HG03064 (cell line): Measurements from ENCODE around the gene GSAP.
A peak's percentile ranks its signal among the peaks of the same experiment; 100 is the strongest.

Source experiments
- ATAC-seq: cut with Tn5 transposase; IDR thresholded peaks from one replicate; pipeline ENCODE4 v1.9.1; 2021; ENCODE audit warnings: low read depth; ENCODE audit not compliant: unreplicated experiment

GSAP gene

GRCh38 chr7:77331938-77332695 is 84.0 kb downstream of the GSAP start:
- ATAC-seq = peak; percentile 61

- ATAC-seq = peak; percentile 71
Measured at GRCh38 chr7:77330169-77330882, 85.8 kb downstream of the GSAP start.

GRCh38 chr7:77329466-77330168 is 86.5 kb downstream of the GSAP start:
- peak; percentile 7 for ATAC-seq

- ATAC-seq = no peak
Measured at GRCh38 chr7:77328669-77329068, 87.5 kb downstream of the GSAP start.

GRCh38 chr7:77327932-77328628 is 88.1 kb downstream of the GSAP start:
- no peak for ATAC-seq

- no peak for ATAC-seq
Measured at GRCh38 chr7:77327067-77327931, 88.8 kb downstream of the GSAP start.

- no peak for ATAC-seq
Measured at GRCh38 chr7:77326131-77326530, 90.0 kb downstream of the GSAP start.

- ATAC-seq = no peak
Measured at GRCh38 chr7:77321300-77321699, 94.8 kb downstream of the GSAP start.

- no peak for ATAC-seq
Measured at GRCh38 chr7:77320714-77321113, 95.4 kb downstream of the GSAP start.

- no peak for ATAC-seq
Measured at GRCh38 chr7:77320137-77320536, 96.0 kb downstream of the GSAP start.

GRCh38 chr7:77318019-77318418 is 98.1 kb downstream of the GSAP start:
- no peak for ATAC-seq

GRCh38 chr7:77316219-77316978 is 99.8 kb downstream of the GSAP start:
- no peak for ATAC-seq

- ATAC-seq = no peak
Measured at GRCh38 chr7:77315182-77315591, 101.0 kb downstream of the GSAP start.

GRCh38 chr7:77313876-77314480 is 102.2 kb downstream of the GSAP start:
- no peak for ATAC-seq

GRCh38 chr7:77313085-77313484 is 103.1 kb downstream of the GSAP start:
- no peak for ATAC-seq

GRCh38 chr7:77310982-77311381 is 105.2 kb downstream of the GSAP start:
- no peak for ATAC-seq

- ATAC-seq = no peak
Measured at GRCh38 chr7:77309714-77310220, 106.4 kb downstream of the GSAP start.

- no peak for ATAC-seq
Measured at GRCh38 chr7:77308792-77309191, 107.4 kb downstream of the GSAP start.
